Liver (tissue), 9 donors: Measurements from ENCODE around the gene SCP2. TPM values are rescaled to one million over a fixed set of nuclear protein-coding genes. Genes with fewer than 3 reads are reported as not detected.

Experiments
- DNase-seq: peaks from one replicate; pipeline ENCODE4 v3.0.0-alpha.2; 2017; ENCODE audit warnings: low spot score
- H3K27ac ChIP-seq, 2 donors: one replicate each; pipeline ENCODE4 v1.7.0; 2013; ENCODE audit warnings: inconsistent platforms in 2 of 2, low read length in 2 of 2, control low read depth in 1 of 2, low read depth in 1 of 2, mild to moderate bottlenecking in 1 of 2
- H3K27me3 ChIP-seq, 4 donors: one replicate each; pipeline versions ENCODE4 v1.6.1 to v1.7.0; 2013; ENCODE audit warnings: low read length in 3 of 4, inconsistent platforms in 1 of 4, mild to moderate bottlenecking in 1 of 4, moderate library complexity in 1 of 4; ENCODE audit not compliant: control insufficient read depth in 4 of 4, insufficient read depth in 4 of 4
- H3K36me3 ChIP-seq, 4 donors: one replicate each; pipeline versions ENCODE4 v1.6.1 to v1.7.0; 2013; ENCODE audit warnings: low read length in 3 of 4, mild to moderate bottlenecking in 3 of 4, low read depth in 1 of 4, moderate library complexity in 1 of 4; ENCODE audit not compliant: control insufficient read depth in 4 of 4, insufficient read depth in 3 of 4
- H3K4me1 ChIP-seq, 4 donors: one replicate each; pipeline versions ENCODE4 v1.6.1 to v1.7.0; 2013; ENCODE audit warnings: low read length in 3 of 4, mild to moderate bottlenecking in 3 of 4, moderate library complexity in 1 of 4; ENCODE audit not compliant: control insufficient read depth in 4 of 4, insufficient read depth in 4 of 4
- H3K4me3 ChIP-seq, 3 donors: one replicate each; pipeline versions ENCODE4 v1.6.1 to v1.7.0; 2013; ENCODE audit warnings: low read length in 3 of 3, control low read depth in 1 of 3, low read depth in 1 of 3, mild to moderate bottlenecking in 1 of 3
- H3K9ac ChIP-seq, 2 donors: one replicate each; pipeline ENCODE4 v1.7.0; 2013; ENCODE audit warnings: low read length in 2 of 2, mild to moderate bottlenecking in 2 of 2, moderate library complexity in 2 of 2, control low read depth in 1 of 2, low read depth in 1 of 2
- H3K9me3 ChIP-seq, 4 donors: one replicate each; pipeline versions ENCODE4 v1.6.1 to v1.7.0; 2013; ENCODE audit warnings: low read length in 3 of 4; ENCODE audit not compliant: control insufficient read depth in 4 of 4
- ATF3 ChIP-seq: IDR thresholded peaks from 2 replicates; pipeline ENCODE4 v1.6.1; 2016; ENCODE audit warnings: antibody characterized with exemption
- EGR1 ChIP-seq, 2 donors: IDR thresholded peaks; 2 replicates each; pipeline ENCODE4 v1.6.1; 2016 to 2018; ENCODE audit warnings: antibody characterized with exemption in 2 of 2, low read depth in 2 of 2
- FOXA1 ChIP-seq: IDR thresholded peaks from 2 replicates; pipeline ENCODE4 v1.6.1; 2016; ENCODE audit warnings: antibody characterized with exemption
- HNF4A ChIP-seq, 2 donors: conservative IDR thresholded peaks; 2 replicates each; pipeline ENCODE4 v1.6.1; 2016; ENCODE audit warnings: antibody characterized with exemption in 2 of 2, mild to moderate bottlenecking in 2 of 2
- HNF4G ChIP-seq: IDR thresholded peaks from 2 replicates; pipeline ENCODE4 v1.6.1; 2016; ENCODE audit warnings: antibody characterized with exemption
- NR2F2 ChIP-seq: IDR thresholded peaks from 2 replicates; pipeline ENCODE4 v1.6.1; 2016; ENCODE audit warnings: antibody characterized with exemption
- RAD21 ChIP-seq, 2 donors: IDR thresholded peaks; 2 replicates each; pipeline ENCODE4 v1.6.1; 2016; ENCODE audit warnings: antibody characterized with exemption in 2 of 2, mild to moderate bottlenecking in 2 of 2
- REST ChIP-seq: IDR thresholded peaks from 2 replicates; pipeline ENCODE4 v1.6.1; 2016; ENCODE audit warnings: antibody characterized with exemption, mild to moderate bottlenecking
- RXRA ChIP-seq, 2 donors: IDR thresholded peaks; 2 replicates each; pipeline ENCODE4 v1.6.1; 2017 to 2018; ENCODE audit warnings: antibody characterized with exemption in 2 of 2, mild to moderate bottlenecking in 1 of 2
- SP1 ChIP-seq: IDR thresholded peaks from 2 replicates; pipeline ENCODE4 v1.6.1; 2018; ENCODE audit warnings: antibody characterized with exemption, mild to moderate bottlenecking
- TAF1 ChIP-seq: conservative IDR thresholded peaks from 2 replicates; pipeline ENCODE4 v1.6.1; 2016; ENCODE audit warnings: antibody characterized with exemption, mild to moderate bottlenecking
- ZBTB33 ChIP-seq: IDR thresholded peaks from 2 replicates; pipeline ENCODE4 v1.6.1; 2016; ENCODE audit warnings: antibody characterized with exemption
- WGBS: extraction: QIAGEN DNeasy Blood & Tissue Kit; methylation state at CpG from one replicate; pipeline ENCODE4 v1.1.7; 2013; 5-methylcytosine and 5-hydroxymethylcytosine counted together
- polyA plus RNA-seq, 2 donors: library from polyadenylated mRNA; stranded (reverse) in 1 of 2; unstranded in 1 of 2; fragments of 200-250 nt in 1 of 2; fragments of >200 nt in 1 of 2; fragmentation: Nextera tagmentation in 1 of 2; extraction: Ambion mirVana in 1 of 2; gene quantifications; one replicate each; pipeline versions ENCODE4 v1.2.1 to v1.2.3, GENCODE V29; 2013 to 2015
- total RNA-seq, 2 donors: library from RNA; depleted of rRNA; stranded (reverse); fragments of >200 nt; gene quantifications; one replicate each; pipeline ENCODE4 v1.2.3, GENCODE V29; 2014
- donor health status: healthy.
- donor health status: healthy.
- donor health status: healthy.
- donor health status: healthy.
- donor health status: healthy.

The SCP2 gene
- total and polyA plus RNA-seq, 4 donors: 122 to 811 (median 529) TPM

GRCh38 chr1:52892424-52893215 lies 34.5 kb upstream of the SCP2 start:
- H3K4me1 ChIP-seq: no peaks in the 10 kb centered on the region
- H3K9me3 ChIP-seq: no peaks in the 10 kb centered on the region
- WGBS: 97% methylated on average over 5 of the region's 5 CpGs
- DNase-seq: no peak
- no peak overlapping the region for H3K27ac ChIP-seq
- TF ChIP-seq NR2F2 (no peak), SP1 (no peak), EGR1 (IDR thresholded peaks at IDR 0.05; ENCODE audit: low read depth in 2 of 2) (no peak), HNF4G (no peak), FOXA1 (no peak), ZBTB33 (no peak)
- H3K9ac ChIP-seq: no peak overlapping the region
- no peaks in the 10 kb centered on the region for H3K27me3 ChIP-seq
- H3K4me3 ChIP-seq: no peak overlapping the region
- peaks cover 1 to 24% (median 16%) of the 10 kb centered on the region in 4 donors for H3K36me3 ChIP-seq

- Histone ChIP-seq H3K4me3 (no peak overlapping the region), H3K9ac (no peak overlapping the region), H3K27ac (peak overlapping the region in 1 of 2 donors; percentile 0), H3K4me1 (peaks cover 3 to 36% (median 20%) of the 10 kb centered on the region in 4 donors), H3K27me3 (no peaks in the 10 kb centered on the region), H3K9me3 (no peaks in the 10 kb centered on the region), H3K36me3 (peaks cover 3 to 51% (median 27%) of the 10 kb centered on the region in 4 donors)
- TF ChIP-seq REST (no peak), SP1 (peak; percentile 25), HNF4A (conservative IDR thresholded peaks at IDR 0.05) (peak in 1 of 2 donors; percentile 61), TAF1 (peak; percentile 43), RXRA (IDR thresholded peaks at IDR 0.05) (peak in 1 of 2 donors; percentile 26), ATF3 (no peak), RAD21 (IDR thresholded peaks at IDR 0.05) (peak in 1 of 2 donors; percentile 42), ZBTB33 (no peak)
- WGBS: 36% methylated on average over 4 of the region's 4 CpGs
- no peak for DNase-seq
Measured at GRCh38 chr1:52899445-52899894, 27.6 kb upstream of the SCP2 start.
